ENCODE data around the gene ABCC8.

ABCC8 gene

DNA sequence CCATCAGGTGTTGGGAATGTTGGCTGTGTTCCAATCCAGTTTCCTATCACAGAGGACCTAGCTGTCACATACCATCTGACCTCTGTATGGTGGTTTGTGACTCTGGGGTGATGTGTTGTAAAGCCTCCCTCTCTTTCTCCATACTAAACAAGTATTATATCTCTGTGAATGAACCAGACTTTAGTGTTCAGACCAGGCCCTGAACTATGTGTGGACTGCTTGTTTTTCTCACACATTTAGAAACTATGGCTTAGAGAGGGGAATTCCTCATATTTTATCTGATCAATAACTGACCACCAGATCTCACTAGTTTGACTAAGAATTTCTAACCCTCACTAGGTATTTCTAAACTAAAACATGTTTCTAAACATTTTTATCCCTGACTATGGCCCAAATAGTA, 107.6 kb downstream of the ABCC8 start:
- TF ChIP-seq CTCF (IDR thresholded peaks at IDR 0.05) = no peak

DNA sequence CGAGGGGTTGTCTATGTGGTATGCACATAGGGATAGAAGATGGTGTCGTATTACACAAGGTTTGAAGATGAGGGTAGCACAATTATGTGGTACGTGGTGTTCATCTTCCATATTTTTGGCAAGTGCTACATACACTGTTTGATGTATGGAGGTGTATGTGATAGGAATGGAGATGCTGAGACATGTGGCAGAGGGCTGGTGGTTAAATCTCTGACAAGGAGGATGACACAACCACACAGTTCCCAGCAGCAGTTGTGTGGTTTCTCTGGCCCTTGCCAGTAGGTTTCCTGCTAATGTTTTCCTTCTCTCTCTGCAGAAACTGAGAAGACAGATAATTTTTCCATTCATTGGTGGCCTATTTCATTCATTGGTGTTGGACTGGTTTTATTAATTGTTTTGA, 108.1 kb downstream of the ABCC8 start:
- TF ChIP-seq CTCF (IDR thresholded peaks at IDR 0.05) = no peak

GRCh38 chr11:17366495-17366894, 110.2 kb downstream of the ABCC8 start:
- TF ChIP-seq CTCF (IDR thresholded peaks at IDR 0.05) = no peak

DNA sequence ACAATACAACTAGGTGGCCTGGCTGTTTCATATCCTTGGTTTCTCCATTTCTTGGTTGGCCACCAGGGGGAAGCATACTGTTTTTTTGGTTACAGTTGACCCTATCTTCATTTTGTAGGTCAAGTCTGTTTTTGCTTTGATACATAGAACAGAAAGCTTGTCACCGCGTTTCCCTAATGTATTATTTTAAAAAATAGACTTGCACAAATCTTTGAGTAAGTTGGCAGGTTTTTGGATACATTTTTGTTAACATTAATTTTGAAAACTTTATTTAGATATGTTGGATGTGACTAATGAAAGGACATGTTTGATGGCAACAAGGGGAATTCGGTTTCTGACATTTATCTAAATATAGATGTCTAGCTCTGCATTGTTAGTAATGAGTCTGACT, 122.0 kb downstream of the ABCC8 start:
- TF ChIP-seq CTCF (IDR thresholded peaks at IDR 0.05) = peak; percentile 66

- no peak for TF ChIP-seq CTCF (IDR thresholded peaks at IDR 0.05)
Measured at GRCh38 chr11:17353821-17354600, 122.6 kb downstream of the ABCC8 start.

DNA sequence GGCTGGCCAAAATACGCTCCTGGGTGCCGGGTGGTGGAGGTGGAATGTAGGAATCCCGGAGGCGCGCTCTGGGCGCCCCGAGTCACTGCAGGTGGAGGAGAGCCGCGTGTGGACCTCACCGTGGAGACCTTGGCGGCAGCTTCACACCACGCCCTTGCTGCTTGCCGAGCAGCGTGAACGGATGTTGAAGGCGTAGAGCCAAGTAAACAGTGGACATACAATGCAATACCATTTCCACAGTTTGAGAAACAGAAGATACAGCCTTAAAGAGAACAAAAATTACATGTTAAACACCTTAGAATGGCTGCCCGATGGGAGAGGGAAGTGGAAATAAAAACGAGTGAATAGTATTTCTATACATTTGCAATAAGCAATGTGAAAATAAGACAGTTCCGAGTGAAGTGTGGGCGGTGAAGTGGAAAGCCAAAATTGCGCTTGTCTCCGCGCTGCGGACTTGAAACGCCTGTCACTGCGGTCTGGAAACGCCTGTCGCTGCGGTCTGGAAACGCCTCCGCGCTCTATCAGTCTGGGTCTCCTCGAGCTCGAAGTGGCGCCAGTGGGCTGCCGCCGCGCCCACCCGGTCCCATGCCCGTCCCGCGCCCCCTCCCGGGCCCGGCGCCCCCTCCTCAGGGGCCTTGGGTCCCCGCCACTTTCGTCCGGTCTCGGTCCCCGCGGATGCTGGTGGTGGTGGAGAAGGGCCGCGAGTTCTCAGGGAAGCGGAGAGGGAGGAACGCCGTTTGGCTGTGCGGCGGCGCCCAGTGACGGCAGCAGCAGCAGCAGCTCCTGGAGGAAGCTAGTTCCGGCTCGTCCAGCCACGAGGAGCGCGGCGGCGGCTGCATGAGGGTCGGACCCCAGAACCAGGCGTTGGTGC, 123.5 kb downstream of the ABCC8 start:
- TF ChIP-seq CTCF (IDR thresholded peaks at IDR 0.05) = no peak

GRCh38 chr11:17351510-17352176, 125.0 kb downstream of the ABCC8 start, which contains the start of gene NCR3LG1:
Gene NCR3LG1, plus strand, starts transcription at chr11:17351800. Its CDS starts 170 bp downstream, at chr11:17351970.
- no peak for TF ChIP-seq CTCF (IDR thresholded peaks at IDR 0.05)

All from LNCAP (cell line).